PC-3 (cell line): ENCODE results near the gene SMYD3. TPM values are rescaled to one million over a fixed set of nuclear protein-coding genes. Genes with fewer than 3 reads are reported as not detected.

Experiments
- ATAC-seq: fragments of 200-7000 bp; cut with Tn5 transposase; 2 replicates; pipeline ENCODE4 v1.9.1; 2020; ENCODE audit warnings: mild to moderate bottlenecking, moderate library complexity
- BruUV-seq: library from RNA; stranded (reverse); fragments of 400-500 nt; replicated peaks from 2 replicates; lab custom pipeline; 2021; lab: Mats Ljungman, UMichigan
- CTCF ChIA-PET: fragments of 300-600 bp; sonication (Branson Sonifier 250); formaldehyde crosslinking; loops from one replicate; lab custom pipeline; 2022; ENCODE audit warnings: antibody characterized with exemption; lab: Charles Lee
- POLR2A ChIA-PET: fragments of 300-600 bp; sonication (Branson Sonifier 250); formaldehyde crosslinking; loops from one replicate; lab custom pipeline; 2022; ENCODE audit warnings: antibody characterized with exemption; ENCODE audit not compliant: unreplicated experiment; lab: Charles Lee
- DNase-seq: peaks from one replicate; pipeline ENCODE4 v3.0.0-alpha.2; 2015
- H2AFZ ChIP-seq: fragments of 300-600 bp; sonication (generic); 2 replicates; pipeline ENCODE4 v1.6.0; 2016; ENCODE audit warnings: antibody characterized with exemption, low read length
- H3F3A ChIP-seq: fragments of 300-600 bp; sonication (generic); one replicate; pipeline ENCODE4 v1.6.0; 2017; ENCODE audit warnings: antibody characterized with exemption, low read length, control low read depth, mild to moderate bottlenecking; ENCODE audit not compliant: unreplicated experiment
- H3K27ac ChIP-seq: fragments of 300-600 bp; sonication (generic); 2 replicates; pipeline ENCODE4 v1.5.1; 2016; ENCODE audit warnings: mild to moderate bottlenecking, low read length
- H3K27me3 ChIP-seq: fragments of 300-600 bp; sonication (generic); 2 replicates; pipeline ENCODE4 v1.6.1; 2016; ENCODE audit warnings: low read length, mixed read lengths
- H3K36me3 ChIP-seq: fragments of 300-600 bp; sonication (generic); 2 replicates; pipeline ENCODE4 v1.6.1; 2016; ENCODE audit warnings: low read depth, mixed run types, low read length, mixed read lengths
- H3K4me1 ChIP-seq: fragments of 300-600 bp; sonication (generic); 2 replicates; pipeline ENCODE4 v1.5.1; 2016; ENCODE audit warnings: low read length; ENCODE audit not compliant: insufficient read depth
- H3K4me2 ChIP-seq: fragments of 300-600 bp; sonication (generic); 2 replicates; pipeline ENCODE4 v1.6.0; 2016; ENCODE audit warnings: low read length
- H3K4me3 ChIP-seq: fragments of 300-600 bp; sonication (generic); 2 replicates; pipeline ENCODE4 v1.5.1; 2016; ENCODE audit warnings: mild to moderate bottlenecking, low read length, mixed read lengths
- H3K79me2 ChIP-seq: fragments of 300-600 bp; sonication (generic); 2 replicates; pipeline ENCODE4 v1.6.1; 2017; ENCODE audit warnings: low read length, mixed read lengths
- H3K9ac ChIP-seq: fragments of 300-600 bp; sonication (generic); 2 replicates; pipeline ENCODE4 v1.6.0; 2016; ENCODE audit warnings: mild to moderate bottlenecking, low read length
- H3K9me2 ChIP-seq: fragments of 300-600 bp; sonication (generic); replicated peaks from 2 replicates; pipeline ENCODE4 v1.6.1; 2016; ENCODE audit warnings: mixed run types, low read length, mixed read lengths
- H3K9me3 ChIP-seq: fragments of 300-600 bp; sonication (generic); 2 replicates; pipeline ENCODE4 v1.6.1; 2016; ENCODE audit warnings: low read length, mixed read lengths
- H4K20me1 ChIP-seq: fragments of 300-600 bp; sonication (generic); 2 replicates; pipeline ENCODE4 v1.6.1; 2016; ENCODE audit warnings: low read length, mixed read lengths
- CTCF ChIP-seq: fragments of 300-600 bp; sonication (generic); conservative IDR thresholded peaks from 2 replicates; pipeline ENCODE4 v1.5.1; 2017; ENCODE audit warnings: antibody characterized with exemption, low read depth, mild to moderate bottlenecking, low read length
- EZH2 ChIP-seq: fragments of 300-600 bp; sonication (generic); IDR thresholded peaks from one replicate; pipeline ENCODE4 v1.6.1; 2017; ENCODE audit warnings: antibody characterized with exemption, mild to moderate bottlenecking, low read length; ENCODE audit not compliant: unreplicated experiment
- EZH2phosphoT487 ChIP-seq: fragments of 300-600 bp; sonication (generic); IDR thresholded peaks from 2 replicates; pipeline ENCODE4 v1.6.1; 2018; ENCODE audit warnings: mild to moderate bottlenecking, antibody characterized with exemption, low read length, borderline replicate concordance
- intact Hi-C: fragments of 100-400 bp; cut with micrococcal nuclease; formaldehyde crosslinking; loops from 2 replicates; pipeline ENCODE4 v1.9.0; 2023
- total RNA-seq: library from RNA; depleted of rRNA; stranded (reverse); fragments of >200 nt; gene quantifications from 2 replicates; pipeline ENCODE4 v1.2.3, GENCODE V29; 2014

The SMYD3 gene
- total RNA-seq, 1 experiment from 2014 or later = 33.0 TPM

GRCh38 chr1:245894843-245895242 is 612.2 kb downstream of the SMYD3 start:
- Histone ChIP-seq H3F3A (no peaks in the 10 kb centered on the region), H3K79me2 (no peaks in the 10 kb centered on the region), H3K9me2 (no peaks in the 10 kb centered on the region), H3K4me3 (no peak overlapping the region), H4K20me1 (no peaks in the 10 kb centered on the region), H3K4me2 (no peak overlapping the region), H2AFZ (no peak overlapping the region), H3K36me3 (0 out of 2 replicates have a peak, but pooled peaks cover 4% of the 10 kb centered on the region), H3K4me1 (no peaks in the 10 kb centered on the region), H3K27me3 (no peaks in the 10 kb centered on the region), H3K9me3 (no peaks in the 10 kb centered on the region), H3K27ac (no peak overlapping the region), H3K9ac (no peak overlapping the region)
- no peak for TF ChIP-seq CTCF
- TF ChIP-seq EZH2 = no peak
- TF ChIP-seq EZH2phosphoT487 = no peak
- BruUV-seq = no TSS peak
- intact Hi-C loops = no loop called here
- POLR2A ChIA-PET = no interaction called here
- ATAC-seq = no peak
- CTCF ChIA-PET = no interaction called here
- DNase-seq = no peak

- intact Hi-C loops = no loop called here
- Histone ChIP-seq H3F3A (no peaks in the 10 kb centered on the region), H2AFZ (no peak overlapping the region), H3K27me3 (no peaks in the 10 kb centered on the region), H3K9me3 (no peaks in the 10 kb centered on the region), H3K27ac (no peak overlapping the region), H3K79me2 (no peaks in the 10 kb centered on the region), H3K9ac (no peak overlapping the region), H3K4me2 (no peak overlapping the region), H3K4me3 (no peak overlapping the region), H3K4me1 (no peaks in the 10 kb centered on the region), H3K9me2 (no peaks in the 10 kb centered on the region), H4K20me1 (no peaks in the 10 kb centered on the region), H3K36me3 (0 out of 2 replicates have a peak, but pooled peaks cover 4% of the 10 kb centered on the region)
- CTCF ChIA-PET = no interaction called here
- BruUV-seq = no TSS peak
- POLR2A ChIA-PET = no interaction called here
- no peak for TF ChIP-seq EZH2
- ATAC-seq = no peak
- DNase-seq = no peak
Measured at GRCh38 chr1:245893025-245893424, 614.1 kb downstream of the SMYD3 start.

- H3K9ac ChIP-seq = no peak overlapping the region
- no peaks in the 10 kb centered on the region for H3K36me3 ChIP-seq
- H4K20me1 ChIP-seq = no peaks in the 10 kb centered on the region
- CTCF ChIA-PET = interaction anchor here (0.5 to 1.2 kb wide), 10 partner anchors 12 to 736 kb away, joined by 3 to 9 read pairs (median 4); no protein-coding TSS in a partner anchor
- peak; percentile 84 for ATAC-seq
- H2AFZ ChIP-seq = no peak overlapping the region
- H3K27me3 ChIP-seq = no peaks in the 10 kb centered on the region
- H3K4me3 ChIP-seq = no peak overlapping the region
- no peaks in the 10 kb centered on the region for H3K4me1 ChIP-seq
- H3K9me2 ChIP-seq = no peaks in the 10 kb centered on the region
- no peaks in the 10 kb centered on the region for H3K79me2 ChIP-seq
- no peak overlapping the region for H3K4me2 ChIP-seq
- TF ChIP-seq CTCF = peak; percentile 87
- TF ChIP-seq EZH2 = no peak
- no peak for TF ChIP-seq EZH2phosphoT487
- DNase-seq = peak; percentile 77
- H3K27ac ChIP-seq = no peak overlapping the region
- no TSS peak for BruUV-seq
- H3F3A ChIP-seq = no peaks in the 10 kb centered on the region
- H3K9me3 ChIP-seq = no peaks in the 10 kb centered on the region
- intact Hi-C loops = loop anchor here (1.0 to 10.0 kb wide), 3 partner anchors 110 to 734 kb away; partner anchors contain the start of gene KIF26B
- POLR2A ChIA-PET = no interaction called here
Measured at GRCh38 chr1:245888809-245889208, 618.3 kb downstream of the SMYD3 start.
